Epithelial cell of prostate (primary cell): ENCODE results near the gene PDGFC.
A peak's percentile ranks its signal among the peaks of the same experiment; 100 is the strongest.

Experiments used
- DNase-seq: peaks from one replicate; pipeline ENCODE4 v3.0.0-alpha.2; 2011; ENCODE audit warnings: low read depth, low spot score
- H3K27ac ChIP-seq: fragments of 450-650 bp; 2 replicates; pipeline ENCODE4 v1.5.1; 2017; ENCODE audit warnings: mild to moderate bottlenecking

Gene PDGFC, protein sequence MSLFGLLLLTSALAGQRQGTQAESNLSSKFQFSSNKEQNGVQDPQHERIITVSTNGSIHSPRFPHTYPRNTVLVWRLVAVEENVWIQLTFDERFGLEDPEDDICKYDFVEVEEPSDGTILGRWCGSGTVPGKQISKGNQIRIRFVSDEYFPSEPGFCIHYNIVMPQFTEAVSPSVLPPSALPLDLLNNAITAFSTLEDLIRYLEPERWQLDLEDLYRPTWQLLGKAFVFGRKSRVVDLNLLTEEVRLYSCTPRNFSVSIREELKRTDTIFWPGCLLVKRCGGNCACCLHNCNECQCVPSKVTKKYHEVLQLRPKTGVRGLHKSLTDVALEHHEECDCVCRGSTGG

DNA sequence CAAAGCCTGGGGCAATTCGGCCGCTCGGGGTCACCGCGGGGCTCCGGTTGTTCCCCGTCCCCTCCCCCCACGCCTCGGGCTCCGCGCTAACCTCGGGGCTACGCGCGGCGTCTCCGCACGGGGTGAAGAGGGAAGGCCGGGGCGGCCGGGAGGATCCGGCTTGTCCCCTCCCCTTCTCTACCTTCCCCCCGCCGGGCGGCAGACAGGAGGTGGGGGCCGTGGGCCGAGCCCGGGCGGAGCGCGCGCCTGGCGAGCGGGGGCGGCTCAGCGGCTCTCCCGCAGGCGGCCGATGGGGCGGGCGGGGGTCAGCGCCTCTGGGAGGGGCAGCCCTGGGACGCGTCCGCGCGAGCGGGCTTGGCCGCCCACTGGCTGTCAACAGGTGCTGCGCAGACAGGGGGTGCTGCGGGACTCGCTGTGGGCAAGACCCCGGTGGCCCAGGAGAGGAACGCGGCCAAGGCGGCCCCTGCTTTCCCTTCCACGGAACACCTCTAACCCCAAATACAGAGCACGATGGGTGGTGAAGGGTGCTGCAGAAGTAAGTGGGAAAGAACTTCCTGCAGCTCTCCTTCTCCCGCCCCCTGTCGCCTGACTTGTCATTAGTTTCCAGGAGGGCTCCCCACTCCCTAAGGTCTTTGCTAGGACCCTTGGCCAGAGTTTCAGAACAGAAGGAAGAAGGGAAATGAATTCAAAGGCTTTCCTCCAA, at the start of gene PDGFC:
TSS of gene PDGFC (minus strand) at position 124 of the 703 bp plus-strand sequence. CDS start 896 bp downstream, outside the sequence.
- peak within 1 kb of the TSS; percentile 78 for H3K27ac ChIP-seq
- DNase-seq: no peak

DNA sequence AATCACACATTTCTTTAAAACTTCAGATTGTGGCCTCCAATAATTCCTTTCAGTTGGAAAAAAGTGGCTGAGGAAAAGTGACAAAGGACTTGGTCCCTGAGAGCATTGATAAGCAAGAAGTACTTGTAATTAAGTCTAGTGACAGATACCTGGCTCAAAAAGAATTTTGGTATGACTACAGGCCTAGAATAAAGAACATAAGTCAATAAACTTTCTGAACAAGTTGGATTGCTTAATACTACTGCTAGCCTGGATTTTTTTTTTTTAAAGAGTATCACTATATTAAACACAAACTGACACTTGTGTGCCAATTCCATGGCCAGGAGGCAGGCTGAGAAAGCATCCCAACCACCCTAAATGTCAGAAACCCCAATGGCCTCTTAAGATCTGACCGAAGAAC, 49.3 kb upstream of the PDGFC start:
- H3K27ac ChIP-seq: no peak overlapping the region
- no peak for DNase-seq

DNA sequence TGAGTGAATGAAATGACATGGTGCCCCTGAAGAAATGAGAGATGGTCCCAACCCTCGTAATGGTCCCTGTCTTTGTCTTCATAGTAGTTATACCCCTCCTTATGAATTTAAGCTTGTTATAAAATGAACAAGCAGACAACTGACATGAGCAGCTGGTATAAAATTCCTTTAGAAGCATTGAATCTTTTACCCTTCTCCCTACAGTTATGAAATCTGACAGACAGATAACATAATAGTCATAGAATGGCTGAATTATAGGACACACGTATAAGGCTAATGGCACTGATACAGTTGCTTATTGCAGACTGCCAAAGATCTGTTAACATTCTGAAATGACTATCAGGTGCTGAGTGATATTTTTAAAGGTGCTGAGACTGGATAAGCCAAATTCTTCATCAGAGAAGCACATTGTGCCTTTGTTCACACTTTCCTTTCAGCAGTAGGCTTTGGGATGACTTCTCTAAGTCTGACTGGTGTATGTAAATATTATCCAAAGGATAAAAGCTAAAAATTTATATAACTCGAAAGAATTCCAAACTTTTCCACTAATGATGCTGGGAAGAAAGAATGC, 47.4 kb upstream of the PDGFC start:
- H3K27ac ChIP-seq: no peak overlapping the region

GRCh38 chr4:157014621-157015591, 43.3 kb upstream of the PDGFC start:
- no peak for DNase-seq
- H3K27ac ChIP-seq: no peak overlapping the region

More for the DNA sequence above, 47.4 kb upstream of the PDGFC start:
- DNase-seq: no peak

GRCh38 chr4:157013656-157014055, 42.1 kb upstream of the PDGFC start:
- no peak for DNase-seq
- no peak overlapping the region for H3K27ac ChIP-seq

- DNase-seq: no peak
Measured at GRCh38 chr4:157012781-157013180, 41.2 kb upstream of the PDGFC start.

DNA sequence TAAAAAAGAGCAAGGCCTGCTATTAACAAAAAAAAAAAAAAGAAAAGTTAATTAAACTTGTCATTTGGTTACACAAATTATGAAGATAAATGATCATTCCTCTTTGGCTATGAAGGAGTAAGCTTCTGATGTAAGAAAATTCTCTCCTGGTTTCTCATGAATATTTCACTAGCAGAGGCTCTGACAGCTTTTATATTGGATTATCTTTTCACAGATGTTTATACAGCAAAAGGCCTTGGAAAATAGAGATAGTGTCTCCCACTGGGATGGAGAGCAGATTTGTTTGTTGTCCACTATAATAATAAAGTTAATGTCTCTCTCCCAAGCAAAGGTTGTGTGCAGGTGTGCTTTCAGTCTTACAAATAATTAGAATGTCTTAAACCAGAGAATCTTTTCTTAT, 40.7 kb upstream of the PDGFC start:
- no peak for DNase-seq
- H3K27ac ChIP-seq: no peak overlapping the region

More at GRCh38 chr4:157012781-157013180, 41.2 kb upstream of the PDGFC start:
- no peak overlapping the region for H3K27ac ChIP-seq

- H3K27ac ChIP-seq: no peak overlapping the region
- no peak for DNase-seq
Measured at GRCh38 chr4:157010630-157011029, 39.0 kb upstream of the PDGFC start.

- no peak for DNase-seq
- H3K27ac ChIP-seq: no peak overlapping the region
Measured at GRCh38 chr4:157005831-157006230, 34.2 kb upstream of the PDGFC start.

GRCh38 chr4:157005193-157005592, 33.6 kb upstream of the PDGFC start:
- DNase-seq: no peak
- H3K27ac ChIP-seq: peak overlapping the region; percentile 86

DNA sequence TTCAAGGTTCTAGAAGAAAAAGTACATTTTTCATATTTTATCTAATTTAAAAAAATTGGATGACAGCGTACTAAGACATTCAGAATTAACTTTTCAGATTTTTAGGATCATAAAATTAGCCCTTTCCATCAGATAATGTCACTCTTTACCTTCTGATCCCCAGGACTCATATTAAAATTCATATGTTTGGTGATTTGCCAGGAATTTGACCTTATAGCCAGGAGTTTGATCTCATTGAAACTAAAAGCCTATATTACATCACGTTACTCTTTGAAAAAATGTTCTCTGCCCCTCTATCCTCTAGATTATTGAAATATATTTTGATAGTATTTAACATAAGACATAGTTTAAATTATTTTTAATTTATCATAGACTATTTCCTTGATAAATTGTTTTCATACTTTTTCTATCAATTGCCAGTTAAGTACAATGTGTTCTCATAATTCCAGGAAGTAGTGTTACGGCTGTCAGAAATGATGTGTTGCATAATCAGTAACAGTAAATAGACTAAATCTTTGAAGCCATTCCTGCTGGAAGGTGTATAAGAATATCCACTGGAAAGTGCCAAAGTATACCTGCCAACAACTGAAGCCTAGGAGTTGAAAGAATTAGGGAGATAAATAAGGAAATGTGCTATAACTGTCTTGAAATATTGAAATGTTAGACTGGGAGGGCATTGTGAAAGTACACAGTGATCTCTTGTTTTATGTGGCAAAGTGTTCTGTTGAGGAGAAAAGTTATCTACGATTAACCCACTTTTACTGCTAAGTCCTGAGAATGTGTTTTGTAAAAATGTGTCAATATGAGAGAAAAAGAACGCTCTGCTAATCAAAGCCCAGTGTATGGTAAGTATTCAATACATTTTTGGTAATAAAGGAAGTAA, 32.9 kb upstream of the PDGFC start:
- DNase-seq: no peak
- peak overlapping the region; percentile 86 for H3K27ac ChIP-seq

DNA sequence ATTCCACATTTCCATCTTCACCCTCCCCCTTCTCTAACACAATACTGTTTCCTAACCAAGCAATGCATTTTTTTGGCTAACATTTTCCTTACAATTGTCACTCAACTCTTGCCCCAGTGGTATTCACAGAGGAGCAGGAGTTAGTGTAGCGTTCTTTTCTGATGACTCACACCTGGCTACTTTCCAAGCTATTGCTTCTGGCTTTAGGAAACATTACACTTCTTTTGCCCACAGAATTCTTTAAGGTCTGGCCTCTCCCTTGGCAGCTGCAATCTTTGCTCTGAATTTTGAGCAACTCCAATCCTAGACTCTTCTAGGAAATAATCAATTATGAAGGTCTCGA, 27.5 kb upstream of the PDGFC start:
- peak; percentile 53 for DNase-seq
- H3K27ac ChIP-seq: peak overlapping the region; percentile 77

GRCh38 chr4:156998500-156999174, 27.0 kb upstream of the PDGFC start:
- peak overlapping the region; percentile 77 for H3K27ac ChIP-seq
- no peak for DNase-seq

GRCh38 chr4:156992943-156993342, 21.3 kb upstream of the PDGFC start:
- no peak for DNase-seq
- H3K27ac ChIP-seq: no peak overlapping the region

GRCh38 chr4:156991161-156991560, 19.6 kb upstream of the PDGFC start:
- no peak for DNase-seq
- H3K27ac ChIP-seq: no peak overlapping the region

DNA sequence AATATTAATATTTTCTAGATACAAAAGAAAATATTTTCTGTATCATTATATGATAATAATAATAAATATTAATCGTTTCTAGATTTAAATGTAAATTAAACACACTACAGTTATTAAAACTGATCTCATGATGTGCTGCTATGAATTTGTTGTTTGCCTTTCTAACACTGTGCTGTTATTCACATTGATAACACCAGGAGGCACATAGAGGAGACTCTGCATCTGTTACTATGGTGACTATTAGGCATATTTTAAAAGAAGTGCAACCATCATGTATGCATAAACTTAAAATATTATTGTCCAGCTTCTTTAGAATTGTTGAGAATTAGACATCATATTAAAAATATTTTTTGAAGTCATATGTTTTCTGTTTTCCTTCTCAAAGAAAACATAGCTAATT, 11.8 kb upstream of the PDGFC start:
- DNase-seq: no peak

GRCh38 chr4:156981262-156981769, 9.7 kb upstream of the PDGFC start:
- DNase-seq: no peak
- H3K27ac ChIP-seq: no peak overlapping the region

More for the DNA sequence above, 11.8 kb upstream of the PDGFC start:
- H3K27ac ChIP-seq: no peak overlapping the region

DNA sequence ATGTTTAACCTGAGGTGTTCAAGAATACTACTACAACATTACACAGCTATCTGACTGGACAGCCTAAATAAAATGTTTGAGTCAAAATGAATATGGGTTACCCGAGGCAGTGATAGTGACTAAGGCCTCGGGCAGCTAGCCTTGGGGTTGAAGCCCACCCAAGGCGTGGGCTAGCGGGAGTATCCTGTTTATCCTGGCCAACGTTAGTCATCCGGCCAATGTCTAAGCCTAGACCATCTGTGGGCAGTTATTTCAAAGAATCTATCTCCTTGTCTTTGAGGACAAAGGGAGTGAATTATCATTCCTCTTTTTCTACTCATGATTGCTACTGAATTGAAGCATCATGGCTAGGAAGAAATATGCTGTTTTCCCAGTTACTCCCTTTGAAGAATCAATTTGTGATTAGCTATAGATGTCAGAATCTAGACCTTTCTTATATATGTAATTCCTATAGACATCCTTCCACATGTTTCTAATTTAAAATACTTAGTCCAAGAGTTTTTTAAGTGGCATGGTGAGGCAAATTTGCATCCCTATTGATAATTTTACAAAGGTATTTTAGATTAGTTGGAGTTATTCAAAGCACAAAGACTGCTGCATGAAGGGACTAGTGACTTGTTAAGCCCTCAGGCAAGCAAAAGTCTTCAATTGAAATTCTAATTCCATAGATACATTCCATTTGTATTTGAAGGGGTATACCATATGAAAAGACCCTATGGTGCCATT, 6.0 kb upstream of the PDGFC start:
- DNase-seq: no peak
- H3K27ac ChIP-seq: no peak overlapping the region
